Esophagus muscularis mucosa (tissue), 4 donors: ENCODE data around the gene P2RX7.

ENCODE experiments used
- EP300 ChIP-seq: sonication (generic); formaldehyde crosslinking; IDR thresholded peaks from one replicate; pipeline ENCODE4 v1.6.1; 2017; ENCODE audit warnings: antibody characterized with exemption
- POLR2A ChIP-seq: fragments of 450-650 bp; IDR thresholded peaks from one replicate; pipeline ENCODE4 v1.6.1; 2017; ENCODE audit warnings: antibody characterized with exemption, moderate library complexity, mild to moderate bottlenecking, low read depth
- POLR2AphosphoS5 ChIP-seq, 2 donors: sonication (generic); formaldehyde crosslinking; IDR thresholded peaks; one replicate each; pipeline ENCODE4 v1.6.1; 2017; ENCODE audit warnings: antibody characterized with exemption in 2 of 2
- TF ChIP-seq, protein P1 (sequence below), 3 experiments: fragments of 200-600 bp in 2 of 3; fragments of 450-650 bp in 1 of 3; sonication (generic) in 2 of 3; IDR thresholded peaks; one replicate each; pipeline ENCODE4 v1.5.1; 2017 to 2019; ENCODE audit warnings: antibody characterized with exemption in 3 of 3, mild to moderate bottlenecking in 2 of 3, moderate library complexity in 1 of 3

DNA sequence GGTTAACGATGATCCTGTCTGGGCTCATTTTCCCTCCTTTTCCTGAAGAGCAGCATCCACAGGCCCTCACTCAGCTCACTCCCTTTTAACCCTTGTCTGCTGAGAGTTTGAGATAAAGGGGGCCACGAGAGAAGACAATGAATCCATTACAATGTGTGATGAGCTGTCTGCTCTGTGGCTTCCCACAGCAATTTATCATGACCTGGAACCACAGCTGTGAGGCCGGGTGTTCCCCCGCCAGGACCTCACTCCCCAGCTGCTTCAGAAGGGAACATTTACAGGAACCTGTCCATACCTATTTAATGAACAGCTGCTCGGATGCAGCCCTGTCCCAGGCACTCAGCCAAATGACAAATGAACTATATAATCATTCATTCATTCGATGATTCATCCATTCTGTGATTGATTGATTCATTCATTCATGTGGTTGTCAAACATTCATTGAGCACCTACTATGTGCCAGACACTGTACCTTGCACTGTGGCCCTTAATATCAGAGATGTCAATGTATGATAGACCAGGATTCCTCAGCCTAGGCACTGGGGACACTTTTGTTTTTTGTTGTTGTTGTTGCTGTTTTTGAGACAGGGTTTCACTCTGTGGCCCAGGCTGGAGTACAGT lies 18.5 kb upstream of the P2RX7 start:
- TF ChIP-seq, protein P1, sequence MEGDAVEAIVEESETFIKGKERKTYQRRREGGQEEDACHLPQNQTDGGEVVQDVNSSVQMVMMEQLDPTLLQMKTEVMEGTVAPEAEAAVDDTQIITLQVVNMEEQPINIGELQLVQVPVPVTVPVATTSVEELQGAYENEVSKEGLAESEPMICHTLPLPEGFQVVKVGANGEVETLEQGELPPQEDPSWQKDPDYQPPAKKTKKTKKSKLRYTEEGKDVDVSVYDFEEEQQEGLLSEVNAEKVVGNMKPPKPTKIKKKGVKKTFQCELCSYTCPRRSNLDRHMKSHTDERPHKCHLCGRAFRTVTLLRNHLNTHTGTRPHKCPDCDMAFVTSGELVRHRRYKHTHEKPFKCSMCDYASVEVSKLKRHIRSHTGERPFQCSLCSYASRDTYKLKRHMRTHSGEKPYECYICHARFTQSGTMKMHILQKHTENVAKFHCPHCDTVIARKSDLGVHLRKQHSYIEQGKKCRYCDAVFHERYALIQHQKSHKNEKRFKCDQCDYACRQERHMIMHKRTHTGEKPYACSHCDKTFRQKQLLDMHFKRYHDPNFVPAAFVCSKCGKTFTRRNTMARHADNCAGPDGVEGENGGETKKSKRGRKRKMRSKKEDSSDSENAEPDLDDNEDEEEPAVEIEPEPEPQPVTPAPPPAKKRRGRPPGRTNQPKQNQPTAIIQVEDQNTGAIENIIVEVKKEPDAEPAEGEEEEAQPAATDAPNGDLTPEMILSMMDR (IDR thresholded peaks at IDR 0.05) = no peak
- TF ChIP-seq POLR2AphosphoS5 (IDR thresholded peaks at IDR 0.05) = no peak
- TF ChIP-seq POLR2A = no peak
- TF ChIP-seq EP300 = no peak
